ENCODE measurements around the gene ADGRG1. TPM values are rescaled to one million over a fixed set of nuclear protein-coding genes. Genes with fewer than 3 reads are reported as not detected.

Gene ADGRG1
- total and polyA plus RNA-seq, 2 donors (not counting 1 experiment from before 2014, with no cell fraction given) = 0.20 to 0.61 TPM

GRCh38 chr16:57672416-57672815, 44.0 kb downstream of the ADGRG1 start:
- ChIA-PET CTCF (interaction anchor here (0.7 kb wide), 1 partner anchor 22 kb away, joined by 3 read pairs; no protein-coding TSS in a partner anchor), POLR2A (no interaction called here)
- Histone ChIP-seq H3K9ac (ENCODE audit: low read length) (no peak overlapping the region), H3K9me3 (ENCODE audit: control extremely low read depth in 1 of 3, control insufficient read depth in 2 of 3, insufficient read depth in 1 of 3, low read length in 2 of 3) (no peaks in the 10 kb centered on the region), H3K4me1 (ENCODE audit: control insufficient read depth in 2 of 2, insufficient read depth in 2 of 2, low read length in 2 of 2) (no peaks in the 10 kb centered on the region), H3K27ac (ENCODE audit: low read length in 2 of 2) (no peak overlapping the region), H3K4me2 (replicated peaks; ENCODE audit: low read depth, low read length, poor library complexity, severe bottlenecking) (no peak overlapping the region), H4K20me1 (ENCODE audit: control insufficient read depth, insufficient read depth, low read length, poor library complexity, severe bottlenecking) (no peaks in the 10 kb centered on the region), H3K79me2 (ENCODE audit: control insufficient read depth, insufficient read depth, low read length) (no peaks in the 10 kb centered on the region), H3K4me3 (ENCODE audit: control extremely low read depth in 1 of 5, extremely low read depth in 1 of 5, insufficient read depth in 1 of 5, low read depth in 2 of 5, low read length in 4 of 5) (no peak overlapping the region), H3K36me3 (replicated peaks in 1 of 2; ENCODE audit: control extremely low read depth in 1 of 2, control insufficient read depth in 1 of 2, extremely low read depth in 1 of 2, insufficient read depth in 2 of 2, low read length in 1 of 2) (no peaks in the 10 kb centered on the region), H2AFZ (ENCODE audit: insufficient read depth, low read depth, low read length, poor library complexity, severe bottlenecking) (no peak overlapping the region), H3K27me3 (replicated peaks in 1 of 4; ENCODE audit: control extremely low read depth in 1 of 4, control insufficient read depth in 3 of 4, insufficient read depth in 4 of 4, low read length in 3 of 4) (peaks cover 0 to 4% (median 2%) of the 10 kb centered on the region in 4 experiments)
- DNase-seq = no peak
- Mint-ChIP-seq H3K27ac (no peak overlapping the region), H3K27me3 (peaks cover 18% of the 10 kb centered on the region), H3K4me3 (no peak overlapping the region), H3K4me1 (no peaks in the 10 kb centered on the region), H3K9me3 (ENCODE audit: insufficient read depth) (no peaks in the 10 kb centered on the region)
- WGBS (ENCODE audit: insufficient coverage) = 40% methylated on average over 1 of the region's 3 CpGs
- intact Hi-C loops (cut with micrococcal nuclease) = no loop called here
- ATAC-seq (ENCODE audit: low read depth) = no peak
- TF ChIP-seq CTCF (IDR thresholded peaks at IDR 0.05) = no peak
- TF ChIP-seq EZH2 (IDR thresholded peaks at IDR 0.05; ENCODE audit: borderline replicate concordance, insufficient read depth, low read depth, low read length, poor library complexity, severe bottlenecking) = no peak

- H3K4me3 Mint-ChIP-seq = no peak overlapping the region
- Histone ChIP-seq H3K4me2 (replicated peaks; ENCODE audit: low read depth, low read length, poor library complexity, severe bottlenecking) (no peak overlapping the region), H3K4me3 (ENCODE audit: control extremely low read depth in 1 of 5, extremely low read depth in 1 of 5, insufficient read depth in 1 of 5, low read depth in 2 of 5, low read length in 4 of 5) (no peak overlapping the region), H3K27me3 (replicated peaks in 1 of 4; ENCODE audit: control extremely low read depth in 1 of 4, control insufficient read depth in 3 of 4, insufficient read depth in 4 of 4, low read length in 3 of 4) (peaks cover 0 to 4% (median 2%) of the 10 kb centered on the region in 4 experiments), H3K9ac (ENCODE audit: low read length) (no peak overlapping the region), H2AFZ (ENCODE audit: insufficient read depth, low read depth, low read length, poor library complexity, severe bottlenecking) (no peak overlapping the region), H4K20me1 (ENCODE audit: control insufficient read depth, insufficient read depth, low read length, poor library complexity, severe bottlenecking) (no peaks in the 10 kb centered on the region), H3K9me3 (ENCODE audit: control extremely low read depth in 1 of 3, control insufficient read depth in 2 of 3, insufficient read depth in 1 of 3, low read length in 2 of 3) (no peaks in the 10 kb centered on the region), H3K27ac (ENCODE audit: low read length in 2 of 2) (no peak overlapping the region), H3K79me2 (ENCODE audit: control insufficient read depth, insufficient read depth, low read length) (no peaks in the 10 kb centered on the region), H3K36me3 (replicated peaks in 1 of 2; ENCODE audit: control extremely low read depth in 1 of 2, control insufficient read depth in 1 of 2, extremely low read depth in 1 of 2, insufficient read depth in 2 of 2, low read length in 1 of 2) (no peaks in the 10 kb centered on the region), H3K4me1 (ENCODE audit: control insufficient read depth in 2 of 2, insufficient read depth in 2 of 2, low read length in 2 of 2) (no peaks in the 10 kb centered on the region)
- intact Hi-C loops (cut with micrococcal nuclease) = no loop called here
- ChIA-PET POLR2A (no interaction called here), CTCF (no interaction called here)
- no peaks in the 10 kb centered on the region for H3K9me3 Mint-ChIP-seq (ENCODE audit: insufficient read depth)
- 100% methylated on average over 1 of the region's 2 CpGs for WGBS (ENCODE audit: insufficient coverage)
- DNase-seq (no peak), ATAC-seq (ENCODE audit: low read depth) (no peak)
- H3K27me3 Mint-ChIP-seq = peaks cover 18% of the 10 kb centered on the region
- TF ChIP-seq EZH2 (IDR thresholded peaks at IDR 0.05; ENCODE audit: borderline replicate concordance, insufficient read depth, low read depth, low read length, poor library complexity, severe bottlenecking) = no peak
- TF ChIP-seq CTCF (IDR thresholded peaks at IDR 0.05) = no peak
- no peaks in the 10 kb centered on the region for H3K4me1 Mint-ChIP-seq
- H3K27ac Mint-ChIP-seq = no peak overlapping the region
Measured at GRCh38 chr16:57672824-57673223, 44.4 kb downstream of the ADGRG1 start.

All from B cell (primary cell).